OCI-LY1 (cell line): ENCODE measurements around the gene C9orf50.

Experiments
- H2AFZ ChIP-seq: fragments of 200-600 bp; sonication (generic), shearing (Covaris generic); 2 replicates; pipeline ENCODE4 v1.6.0; 2014; ENCODE audit warnings: antibody characterized with exemption, mild to moderate bottlenecking, low read length
- H3F3A ChIP-seq: fragments of 200-600 bp; sonication (generic), shearing (Covaris generic); 2 replicates; pipeline ENCODE4 v1.6.0; 2014; ENCODE audit warnings: mild to moderate bottlenecking, antibody characterized with exemption, low read length, moderate library complexity; ENCODE audit not compliant: insufficient read depth
- H3K27ac ChIP-seq: fragments of 200-600 bp; sonication (generic); 2 replicates; pipeline ENCODE4 v1.5.1; 2014; ENCODE audit warnings: low read length, mixed run types, mild to moderate bottlenecking, low read depth; ENCODE audit not compliant: poor library complexity, severe bottlenecking
- H3K27me3 ChIP-seq: fragments of 200-600 bp; sonication (generic); 2 replicates; pipeline ENCODE4 v1.6.0; 2014; ENCODE audit warnings: antibody characterized with exemption, mild to moderate bottlenecking, low read length, moderate library complexity; ENCODE audit not compliant: insufficient read depth
- H3K36me3 ChIP-seq: fragments of 200-600 bp; sonication (generic); 2 replicates; pipeline ENCODE4 v1.6.1; 2014; ENCODE audit warnings: mild to moderate bottlenecking, antibody characterized with exemption, low read length, moderate library complexity, mixed read lengths; ENCODE audit not compliant: insufficient read depth
- H3K4me1 ChIP-seq: fragments of 200-600 bp; sonication (generic); 2 replicates; pipeline ENCODE4 v1.5.1; 2014; ENCODE audit warnings: mild to moderate bottlenecking, low read length, moderate library complexity; ENCODE audit not compliant: insufficient read depth, severe bottlenecking
- H3K4me2 ChIP-seq: fragments of 200-600 bp; sonication (generic), shearing (Covaris generic); 2 replicates; pipeline ENCODE4 v1.6.1; 2014; ENCODE audit warnings: low read length
- H3K4me3 ChIP-seq: fragments of 200-600 bp; sonication (generic); 2 replicates; pipeline ENCODE4 v1.5.1; 2014; ENCODE audit warnings: low read length, low read depth, mild to moderate bottlenecking, mixed read lengths; ENCODE audit not compliant: poor library complexity, severe bottlenecking
- H3K79me2 ChIP-seq: fragments of 200-600 bp; shearing (Covaris generic); 2 replicates; pipeline ENCODE4 v1.6.1; 2016; ENCODE audit warnings: mixed run types, low read length, mixed read lengths; ENCODE audit not compliant: insufficient read depth
- H3K9ac ChIP-seq: fragments of 200-600 bp; sonication (generic), shearing (Covaris generic); 2 replicates; pipeline ENCODE4 v1.6.1; 2014; ENCODE audit warnings: mild to moderate bottlenecking, low read length, mixed read lengths
- H3K9me2 ChIP-seq: fragments of 200-600 bp; sonication (generic), shearing (Covaris generic); 2 replicates; pipeline ENCODE4 v1.6.1; 2014; ENCODE audit warnings: low read depth, mild to moderate bottlenecking, low read length, mixed read lengths
- H3K9me3 ChIP-seq: fragments of 200-600 bp; shearing (Covaris generic); 2 replicates; pipeline ENCODE4 v1.6.1; 2014; ENCODE audit warnings: low read length, mixed read lengths
- H4K20me1 ChIP-seq: fragments of 200-600 bp; sonication (generic), shearing (Covaris generic); 2 replicates; pipeline ENCODE4 v1.6.0; 2016; ENCODE audit warnings: mild to moderate bottlenecking, low read length; ENCODE audit not compliant: insufficient read depth
- CTCF ChIP-seq: fragments of 200-600 bp; sonication (generic), shearing (Covaris generic); IDR thresholded peaks from 2 replicates; pipeline ENCODE4 v1.5.1; 2017; ENCODE audit warnings: mild to moderate bottlenecking, antibody characterized with exemption, low read length, moderate library complexity, mixed read lengths
- EZH2 ChIP-seq: fragments of 200-600 bp; sonication (generic), shearing (Covaris generic); IDR thresholded peaks from 2 replicates; pipeline ENCODE4 v1.8.0; 2017; ENCODE audit warnings: borderline replicate concordance, mixed run types, mild to moderate bottlenecking, antibody characterized with exemption, low read length, moderate library complexity, mixed read lengths

Gene C9orf50

DNA sequence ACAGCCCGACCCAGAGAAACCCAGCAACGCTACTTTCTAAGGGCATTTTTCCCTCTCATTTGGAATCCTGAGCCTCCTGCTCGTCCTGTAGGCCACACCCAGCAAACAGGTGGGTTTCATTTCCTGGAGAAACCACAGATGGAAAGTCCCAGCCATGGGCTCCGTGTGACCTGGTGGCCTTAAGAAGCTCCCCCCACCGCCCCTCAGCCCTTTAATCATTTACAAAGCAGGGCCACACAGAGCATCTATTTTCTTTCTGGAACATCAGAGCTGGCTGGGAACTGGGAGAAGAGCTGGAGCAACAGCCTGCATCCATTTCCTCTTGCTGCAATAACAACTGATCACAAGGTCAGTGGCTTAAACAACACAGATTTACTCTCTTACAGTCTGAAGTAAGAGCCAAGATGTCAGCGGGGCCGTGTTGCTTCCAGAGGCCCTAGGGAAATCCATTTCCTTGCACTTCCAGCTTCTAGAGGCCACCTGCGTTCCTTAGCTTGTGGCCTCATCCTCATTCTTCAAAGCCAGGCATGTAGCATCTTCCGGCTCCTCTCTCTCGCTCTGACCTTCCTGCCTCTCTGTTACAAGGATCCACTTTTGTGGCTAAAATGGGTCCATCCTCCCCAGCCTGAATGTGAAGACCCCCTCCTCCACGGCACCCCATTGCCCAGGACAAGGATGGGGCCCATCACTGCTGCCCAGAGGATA, 40.5 kb downstream of the C9orf50 start:
- Histone ChIP-seq H3K79me2 (no peaks in the 10 kb centered on the region), H3K4me3 (no peak overlapping the region)

DNA sequence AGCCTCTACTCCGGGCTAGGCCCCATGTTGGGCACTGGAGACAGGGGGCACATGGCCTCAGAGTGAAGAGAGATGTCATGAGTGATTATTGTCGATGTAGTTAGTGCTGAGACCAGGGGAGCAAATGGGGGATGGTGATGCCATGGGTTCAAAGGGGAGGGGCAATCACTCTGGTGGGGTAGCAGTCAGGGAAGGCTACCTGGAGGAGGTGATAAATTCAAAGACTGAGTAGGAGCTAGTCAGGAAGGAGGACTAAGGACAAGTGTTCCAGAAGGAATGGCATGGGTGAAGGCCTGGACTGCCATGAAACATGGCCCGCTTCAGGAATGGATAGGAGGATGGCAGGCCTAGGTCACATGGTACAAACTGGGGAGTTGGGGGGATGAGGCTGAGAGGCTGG, 41.6 kb downstream of the C9orf50 start:
- Histone ChIP-seq H3K9me2 (no peaks in the 10 kb centered on the region), H3K4me3 (no peak overlapping the region), H3K4me1 (peaks cover 7% of the 10 kb centered on the region), H3K9ac (no peak overlapping the region), H3K36me3 (no peaks in the 10 kb centered on the region; the same call in 1 of the 2 replicates), H3K27ac (no peak overlapping the region), H3K4me2 (no peak overlapping the region), H3K9me3 (no peaks in the 10 kb centered on the region), H4K20me1 (no peaks in the 10 kb centered on the region), H3K27me3 (no peaks in the 10 kb centered on the region; the same call in 1 of the 2 replicates), H3F3A (no peaks in the 10 kb centered on the region), H3K79me2 (no peaks in the 10 kb centered on the region), H2AFZ (no peak overlapping the region)
- TF ChIP-seq EZH2 (no peak), CTCF (no peak)

More for the DNA sequence above, 40.5 kb downstream of the C9orf50 start:
- no peak for TF ChIP-seq EZH2
- no peak for TF ChIP-seq CTCF
- H3K27me3 ChIP-seq, result no peaks in the 10 kb centered on the region; the same call in 1 of the 2 replicates
- H3K27ac ChIP-seq, result no peak overlapping the region
- H3K9ac ChIP-seq, result no peak overlapping the region
- peaks cover 9% of the 10 kb centered on the region for H3K4me1 ChIP-seq
- H3F3A ChIP-seq, result no peaks in the 10 kb centered on the region
- no peaks in the 10 kb centered on the region for H4K20me1 ChIP-seq
- H3K9me3 ChIP-seq, result no peaks in the 10 kb centered on the region
- H3K36me3 ChIP-seq, result no peaks in the 10 kb centered on the region; the same call in 1 of the 2 replicates
- no peak overlapping the region for H3K4me2 ChIP-seq
- H2AFZ ChIP-seq, result no peak overlapping the region
- H3K9me2 ChIP-seq, result no peaks in the 10 kb centered on the region

- no peaks in the 10 kb centered on the region for H3K79me2 ChIP-seq
- 0 out of 2 replicates have a peak, but pooled peaks cover 5% of the 10 kb centered on the region for H3K9me3 ChIP-seq
- no peaks in the 10 kb centered on the region for H3F3A ChIP-seq
- H3K36me3 ChIP-seq, result no peaks in the 10 kb centered on the region; the same call in 1 of the 2 replicates
- no peaks in the 10 kb centered on the region; the same call in 1 of the 2 replicates for H3K27me3 ChIP-seq
- no peaks in the 10 kb centered on the region for H3K9me2 ChIP-seq
- no peak for TF ChIP-seq EZH2
- no peak for TF ChIP-seq CTCF
- no peak overlapping the region for H3K9ac ChIP-seq
- H3K4me3 ChIP-seq, result no peak overlapping the region
- no peak overlapping the region for H2AFZ ChIP-seq
- no peak overlapping the region for H3K27ac ChIP-seq
- no peaks in the 10 kb centered on the region for H4K20me1 ChIP-seq
- peaks cover 5% of the 10 kb centered on the region for H3K4me1 ChIP-seq
- H3K4me2 ChIP-seq, result no peak overlapping the region
These were observed 44.1 kb downstream of the C9orf50 start for GRCh38 chr9:129576546-129577543.
